Measurements from ENCODE around the gene EHMT2. TPM values are rescaled to one million over a fixed set of nuclear protein-coding genes. Genes with fewer than 3 reads are reported as not detected.

Gene EHMT2
- total and polyA plus RNA-seq, 2 of the 4 experiments (the other 2 are of a cell fraction), result 38.0 to 51.2 TPM

DNA sequence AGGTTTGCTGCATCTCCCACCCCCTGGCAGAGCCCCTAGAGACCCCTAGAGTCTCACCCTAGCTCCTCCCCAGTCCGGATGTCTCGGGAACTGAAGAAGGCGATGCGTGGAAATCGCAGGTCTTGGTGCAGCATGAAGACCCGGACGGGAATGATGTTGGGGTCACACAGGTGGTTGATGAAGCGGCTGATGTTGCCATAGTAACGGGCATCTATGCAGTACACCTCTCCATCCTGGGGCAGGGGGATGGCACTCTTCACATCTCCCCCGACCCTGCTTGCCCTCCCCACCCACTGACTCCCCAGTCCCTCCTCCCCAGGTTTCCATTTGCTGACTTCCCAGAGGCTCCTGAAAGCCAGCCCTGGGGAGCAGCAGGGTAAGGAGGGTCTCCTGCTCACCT lies 16.9 kb downstream of the EHMT2 start:
- TF ChIP-seq POLR2A (IDR thresholded peaks at IDR 0.05; ENCODE audit: low read depth, low read length) (no peak), CHD1 (IDR thresholded peaks at IDR 0.05; ENCODE audit: low read depth, low read length) (no peak), RFX5 (IDR thresholded peaks at IDR 0.05; ENCODE audit: low read depth, low read length) (no peak), MAFK (IDR thresholded peaks at IDR 0.05; ENCODE audit: low read depth, low read length) (no peak), RAD21 (IDR thresholded peaks at IDR 0.05; ENCODE audit: low read length) (no peak)
- TF ChIP-seq, protein P1, sequence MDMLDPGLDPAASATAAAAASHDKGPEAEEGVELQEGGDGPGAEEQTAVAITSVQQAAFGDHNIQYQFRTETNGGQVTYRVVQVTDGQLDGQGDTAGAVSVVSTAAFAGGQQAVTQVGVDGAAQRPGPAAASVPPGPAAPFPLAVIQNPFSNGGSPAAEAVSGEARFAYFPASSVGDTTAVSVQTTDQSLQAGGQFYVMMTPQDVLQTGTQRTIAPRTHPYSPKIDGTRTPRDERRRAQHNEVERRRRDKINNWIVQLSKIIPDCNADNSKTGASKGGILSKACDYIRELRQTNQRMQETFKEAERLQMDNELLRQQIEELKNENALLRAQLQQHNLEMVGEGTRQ (IDR thresholded peaks at IDR 0.05; ENCODE audit: low read depth, low read length), result no peak
- TF ChIP-seq, protein P2, sequence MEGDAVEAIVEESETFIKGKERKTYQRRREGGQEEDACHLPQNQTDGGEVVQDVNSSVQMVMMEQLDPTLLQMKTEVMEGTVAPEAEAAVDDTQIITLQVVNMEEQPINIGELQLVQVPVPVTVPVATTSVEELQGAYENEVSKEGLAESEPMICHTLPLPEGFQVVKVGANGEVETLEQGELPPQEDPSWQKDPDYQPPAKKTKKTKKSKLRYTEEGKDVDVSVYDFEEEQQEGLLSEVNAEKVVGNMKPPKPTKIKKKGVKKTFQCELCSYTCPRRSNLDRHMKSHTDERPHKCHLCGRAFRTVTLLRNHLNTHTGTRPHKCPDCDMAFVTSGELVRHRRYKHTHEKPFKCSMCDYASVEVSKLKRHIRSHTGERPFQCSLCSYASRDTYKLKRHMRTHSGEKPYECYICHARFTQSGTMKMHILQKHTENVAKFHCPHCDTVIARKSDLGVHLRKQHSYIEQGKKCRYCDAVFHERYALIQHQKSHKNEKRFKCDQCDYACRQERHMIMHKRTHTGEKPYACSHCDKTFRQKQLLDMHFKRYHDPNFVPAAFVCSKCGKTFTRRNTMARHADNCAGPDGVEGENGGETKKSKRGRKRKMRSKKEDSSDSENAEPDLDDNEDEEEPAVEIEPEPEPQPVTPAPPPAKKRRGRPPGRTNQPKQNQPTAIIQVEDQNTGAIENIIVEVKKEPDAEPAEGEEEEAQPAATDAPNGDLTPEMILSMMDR (conservative IDR thresholded peaks at IDR 0.05; ENCODE audit: low read depth, low read length), result no peak
- TF ChIP-seq, protein P3, sequence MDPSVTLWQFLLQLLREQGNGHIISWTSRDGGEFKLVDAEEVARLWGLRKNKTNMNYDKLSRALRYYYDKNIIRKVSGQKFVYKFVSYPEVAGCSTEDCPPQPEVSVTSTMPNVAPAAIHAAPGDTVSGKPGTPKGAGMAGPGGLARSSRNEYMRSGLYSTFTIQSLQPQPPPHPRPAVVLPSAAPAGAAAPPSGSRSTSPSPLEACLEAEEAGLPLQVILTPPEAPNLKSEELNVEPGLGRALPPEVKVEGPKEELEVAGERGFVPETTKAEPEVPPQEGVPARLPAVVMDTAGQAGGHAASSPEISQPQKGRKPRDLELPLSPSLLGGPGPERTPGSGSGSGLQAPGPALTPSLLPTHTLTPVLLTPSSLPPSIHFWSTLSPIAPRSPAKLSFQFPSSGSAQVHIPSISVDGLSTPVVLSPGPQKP (IDR thresholded peaks at IDR 0.05; ENCODE audit: borderline replicate concordance, low read depth, low read length), result no peak
- ChIA-PET POLR2A (ENCODE audit: unreplicated experiment) (no interaction called here), CTCF (no interaction called here)
- Histone ChIP-seq H2BK5ac (ENCODE audit: low read depth, low read length, poor library complexity, severe bottlenecking) (no peak overlapping the region), H2BK15ac (ENCODE audit: low read depth, low read length) (no peak overlapping the region), H4K5ac (ENCODE audit: low read depth, low read length) (no peak overlapping the region), H4K91ac (ENCODE audit: insufficient read depth, low read depth, low read length) (no peak overlapping the region), H3K23ac (ENCODE audit: low read depth, low read length) (no peak overlapping the region), H3K27me3 (ENCODE audit: control insufficient read depth, insufficient read depth, low read length) (no peaks in the 10 kb centered on the region), H2AK9ac (replicated peaks; ENCODE audit: low read depth, low read length, poor library complexity) (no peak overlapping the region), H3K14ac (replicated peaks; ENCODE audit: low read depth, low read length) (no peak overlapping the region), H3K4me1 (ENCODE audit: control insufficient read depth, insufficient read depth, low read length) (peaks cover 4% of the 10 kb centered on the region), H4K20me1 (ENCODE audit: insufficient read depth, low read length) (0 out of 2 replicates have a peak, but pooled peaks cover 2% of the 10 kb centered on the region), H2BK120ac (ENCODE audit: low read depth, low read length) (no peak overlapping the region), H4K8ac (ENCODE audit: low read depth in 2 of 2, low read length in 2 of 2) (no peak overlapping the region), H3K56ac (ENCODE audit: extremely low read depth, insufficient read depth, low read length) (no peak overlapping the region), H3K9ac (ENCODE audit: low read depth, low read length) (no peak overlapping the region), H3K79me1 (ENCODE audit: low read depth in 1 of 2, low read length in 2 of 2) (no peaks in the 10 kb centered on the region), H2BK20ac (ENCODE audit: low read depth, low read length) (no peak overlapping the region), H3K18ac (ENCODE audit: low read depth, low read length) (no peak overlapping the region), H3K4ac (ENCODE audit: low read depth, low read length) (no peak overlapping the region), H3K4me3 (ENCODE audit: insufficient read depth, low read depth, low read length) (no peak overlapping the region), H2AK5ac (ENCODE audit: low read depth, low read length) (no peak overlapping the region), H3K9me1 (ENCODE audit: insufficient read depth, low read length) (0 out of 2 replicates have a peak, but pooled peaks cover 2% of the 10 kb centered on the region), H3K9me3 (ENCODE audit: control insufficient read depth, insufficient read depth, low read length) (no peaks in the 10 kb centered on the region), H2AFZ (replicated peaks; ENCODE audit: low read length, poor library complexity) (no peak overlapping the region), H3K4me2 (ENCODE audit: low read depth, low read length) (no peak overlapping the region), H3K36me3 (ENCODE audit: control insufficient read depth, insufficient read depth, low read length) (peaks cover 52% of the 10 kb centered on the region), H3K27ac (ENCODE audit: insufficient read depth, low read length) (no peak overlapping the region)
- intact Hi-C loops (cut with micrococcal nuclease) (no loop called here), in situ Hi-C loops (cut with MboI; ENCODE audit: low sequenced_read_pairs) (no loop called here), dilution Hi-C loops (cut with HindIII; ENCODE audit: low sequenced_read_pairs, unreplicated experiment) (no loop called here)
- no TSS peak for BruUV-seq (replicated peaks)
- no peak for ATAC-seq (ENCODE audit: low read depth)
- 80% methylated on average over 4 of the region's 10 CpGs; no CpG with 5 or more reads in 1 of the 2 experiments for WGBS, 2 experiments (ENCODE audit: extremely low coverage in 2 of 2, insufficient read length in 1 of 2)
- DNase-seq, result no peak
